H9 (cell line): ENCODE data around the gene ANO6. TPM values are rescaled to one million over a fixed set of nuclear protein-coding genes. Genes with fewer than 3 reads are reported as not detected.
A peak's percentile ranks its signal among the peaks of the same experiment; 100 is the strongest.

Experiments
- DNase-seq: peaks from one replicate; pipeline ENCODE4 v3.0.0-alpha.2; 2017
- H2AFZ ChIP-seq: one replicate; pipeline ENCODE4 v1.6.1; 2013; ENCODE audit warnings: mild to moderate bottlenecking, low read length, control low read depth, moderate library complexity
- H2AK5ac ChIP-seq: 2 replicates; pipeline ENCODE4 v1.6.1; 2013; ENCODE audit warnings: low read length, control low read depth, mixed read lengths; ENCODE audit not compliant: insufficient read length
- H2BK120ac ChIP-seq: one replicate; pipeline ENCODE4 v1.6.1; 2013; ENCODE audit warnings: low read depth, mild to moderate bottlenecking, low read length, control low read depth, inconsistent platforms; ENCODE audit not compliant: poor library complexity, severe bottlenecking
- H2BK12ac ChIP-seq: 2 replicates; pipeline ENCODE4 v1.6.1; 2013; ENCODE audit warnings: low read length, control low read depth, mixed read lengths, low read depth; ENCODE audit not compliant: insufficient read length
- H2BK15ac ChIP-seq: 2 replicates; pipeline ENCODE4 v1.6.1; 2013; ENCODE audit warnings: low read depth, low read length, control low read depth
- H2BK20ac ChIP-seq: one replicate; pipeline ENCODE4 v1.6.1; 2013; ENCODE audit warnings: low read depth, mild to moderate bottlenecking, low read length, control low read depth, inconsistent platforms; ENCODE audit not compliant: poor library complexity, severe bottlenecking
- H2BK5ac ChIP-seq: 2 replicates; pipeline ENCODE4 v1.6.1; 2013; ENCODE audit warnings: low read length, control low read depth, mixed read lengths; ENCODE audit not compliant: insufficient read length
- H3K14ac ChIP-seq: 2 replicates; pipeline ENCODE4 v1.6.1; 2013; ENCODE audit warnings: low read length, control low read depth; ENCODE audit not compliant: insufficient read depth
- H3K18ac ChIP-seq: 2 replicates; pipeline ENCODE4 v1.6.1; 2013; ENCODE audit warnings: low read depth, mild to moderate bottlenecking, mixed read lengths, low read length, control low read depth; ENCODE audit not compliant: insufficient read length
- H3K23ac ChIP-seq: 2 replicates; pipeline ENCODE4 v1.6.1; 2013; ENCODE audit warnings: low read length, control low read depth, mixed read lengths, low read depth; ENCODE audit not compliant: insufficient read length
- H3K23me2 ChIP-seq: 2 replicates; pipeline ENCODE4 v1.6.1; 2013; ENCODE audit warnings: low read depth, mild to moderate bottlenecking, mixed read lengths, low read length, control low read depth; ENCODE audit not compliant: insufficient read length, poor library complexity, severe bottlenecking
- H3K27ac ChIP-seq: 2 replicates; pipeline ENCODE4 v1.5.1; 2013; ENCODE audit warnings: low read length, control low read depth, mixed read lengths, low read depth; ENCODE audit not compliant: insufficient read length
- H3K27me3 ChIP-seq: 2 replicates; pipeline ENCODE4 v1.6.1; 2013; ENCODE audit warnings: low read length, control low read depth, inconsistent platforms; ENCODE audit not compliant: insufficient read depth
- H3K4ac ChIP-seq: 2 replicates; pipeline ENCODE4 v1.6.1; 2013; ENCODE audit warnings: low read depth, mild to moderate bottlenecking, control low read depth, inconsistent platforms, low read length, moderate library complexity
- H3K4me1 ChIP-seq: 2 replicates; pipeline ENCODE4 v1.6.1; 2013; ENCODE audit warnings: low read length, control low read depth, inconsistent platforms; ENCODE audit not compliant: insufficient read depth
- H3K4me2 ChIP-seq: 2 replicates; pipeline ENCODE4 v1.6.1; 2013; ENCODE audit warnings: low read length, control low read depth, mixed read lengths; ENCODE audit not compliant: insufficient read length, insufficient read depth
- H3K56ac ChIP-seq: 2 replicates; pipeline ENCODE4 v1.6.1; 2013; ENCODE audit warnings: low read depth, mild to moderate bottlenecking, mixed read lengths, low read length, control low read depth; ENCODE audit not compliant: insufficient read length
- H3K79me1 ChIP-seq: 2 replicates; pipeline ENCODE4 v1.6.1; 2013; ENCODE audit warnings: low read depth, mild to moderate bottlenecking, moderate library complexity, low read length, control low read depth, inconsistent platforms; ENCODE audit not compliant: insufficient read depth, poor library complexity, severe bottlenecking
- H3K79me2 ChIP-seq: 2 replicates; pipeline ENCODE4 v1.6.1; 2013; ENCODE audit warnings: low read length, control low read depth, inconsistent platforms; ENCODE audit not compliant: insufficient read depth
- H3K9ac ChIP-seq: 2 replicates; pipeline ENCODE4 v1.6.1; 2013; ENCODE audit warnings: low read length, control low read depth, mixed read lengths; ENCODE audit not compliant: insufficient read length; ENCODE audit errors: extremely low read depth
- H3K9me3 ChIP-seq: one replicate; pipeline ENCODE4 v1.6.1; 2013; ENCODE audit warnings: low read depth, low read length, inconsistent platforms; ENCODE audit not compliant: control insufficient read depth
- H3T11ph ChIP-seq: one replicate; pipeline ENCODE4 v1.6.1; 2013; ENCODE audit warnings: mild to moderate bottlenecking, low read length, control low read depth, inconsistent platforms
- H4K20me1 ChIP-seq: one replicate; pipeline ENCODE4 v1.6.1; 2013; ENCODE audit not compliant: control insufficient read depth, insufficient read length, insufficient read depth
- H4K5ac ChIP-seq: 2 replicates; pipeline ENCODE4 v1.6.1; 2013; ENCODE audit warnings: low read depth, mild to moderate bottlenecking, mixed read lengths, low read length, control low read depth; ENCODE audit not compliant: insufficient read length
- H4K8ac ChIP-seq: replicated peaks from 2 replicates; pipeline ENCODE4 v1.6.1; 2013; ENCODE audit warnings: low read length, control low read depth, mixed read lengths, low read depth; ENCODE audit not compliant: insufficient read length
- H4K91ac ChIP-seq: 2 replicates; pipeline ENCODE4 v1.6.1; 2013; ENCODE audit warnings: low read depth, mild to moderate bottlenecking, moderate library complexity, mixed read lengths, low read length, control low read depth; ENCODE audit not compliant: insufficient read length
- H3K27ac Mint-ChIP-seq, 3 experiments: 2 replicates in 2 of 3; 3 replicates in 1 of 3; pipeline ENCODE4 v1.8.0; 2020 to 2021; ENCODE audit warnings: mixed read lengths in 3 of 3, mild to moderate bottlenecking in 1 of 3, moderate library complexity in 1 of 3
- H3K27me3 Mint-ChIP-seq: 2 replicates; pipeline ENCODE4 v1.8.0; 2021; ENCODE audit warnings: low read depth, mild to moderate bottlenecking, moderate library complexity, mixed read lengths
- H3K36me3 Mint-ChIP-seq, 3 experiments: 2 replicates in 2 of 3; 3 replicates in 1 of 3; pipeline ENCODE4 v1.8.0; 2020 to 2021; ENCODE audit warnings: low read depth in 3 of 3, mixed read lengths in 3 of 3; ENCODE audit not compliant: insufficient read depth in 1 of 3
- H3K4me1 Mint-ChIP-seq, 2 experiments: 2 replicates each; pipeline ENCODE4 v1.8.0; 2020; ENCODE audit warnings: mixed read lengths in 2 of 2
- H3K4me3 Mint-ChIP-seq, 2 experiments: 2 replicates in 1 of 2; 3 replicates in 1 of 2; pipeline ENCODE4 v1.8.0; 2020 to 2021; ENCODE audit warnings: mild to moderate bottlenecking in 2 of 2, mixed read lengths in 2 of 2, moderate library complexity in 1 of 2
- H3K9me3 Mint-ChIP-seq, 2 experiments: 2 replicates in 1 of 2; 3 replicates in 1 of 2; pipeline ENCODE4 v1.8.0; 2020; ENCODE audit warnings: mild to moderate bottlenecking in 2 of 2, mixed read lengths in 2 of 2, moderate library complexity in 1 of 2
- CTCF ChIP-seq: fragments of 200-600 bp; sonication (generic); conservative IDR thresholded peaks from 3 replicates; pipeline ENCODE4 v1.8.0; 2021; ENCODE audit warnings: antibody characterized with exemption, mild to moderate bottlenecking
- WGBS: extraction: QIAGEN DNeasy Blood & Tissue Kit; methylation state at CpG from one replicate; pipeline ENCODE4 v1.1.7; 2013; ENCODE audit warnings: missing lambda C conversion rate, low lambda C conversion rate, mixed read lengths; ENCODE audit not compliant: insufficient read length; ENCODE audit errors: extremely low coverage; 5-methylcytosine and 5-hydroxymethylcytosine counted together
- total RNA-seq: library from RNA; stranded (reverse); gene quantifications from 2 replicates; pipeline ENCODE4 v1.2.1, GENCODE V29; 2021

Gene ANO6
- total RNA-seq, 1 experiment from 2014 or later, result 24.3 TPM

- H3K27ac ChIP-seq, result no peak overlapping the region
- Mint-ChIP-seq H3K27ac (0 out of 7 replicates have a peak overlapping the region, but pooled peaks of 2 of the 3 experiments have one; percentile 6 to 26), H3K9me3 (no peaks in the 10 kb centered on the region), H3K4me3 (no peak overlapping the region), H3K4me1 (peaks cover 3 to 14% of the 10 kb centered on the region in 2 experiments; a peak in 2 of 4 replicates), H3K36me3 (peaks cover 0 to 5% (median 0%) of the 10 kb centered on the region in 3 experiments; a peak in 2 of 7 replicates), H3K27me3 (no peaks in the 10 kb centered on the region)
- no peak overlapping the region for H2BK120ac ChIP-seq
- H2BK20ac ChIP-seq, result no peak overlapping the region
- no peak overlapping the region for H2BK15ac ChIP-seq
- peaks cover under 1% of the 10 kb centered on the region for H3K79me1 ChIP-seq
- H3K18ac ChIP-seq, result no peak overlapping the region
- no peak overlapping the region for H3K4me2 ChIP-seq
- no peak overlapping the region for H3K23ac ChIP-seq
- H2BK5ac ChIP-seq, result no peak overlapping the region
- H3K9ac ChIP-seq, result no peak overlapping the region
- H4K8ac ChIP-seq, result no peak overlapping the region
- H4K5ac ChIP-seq, result no peak overlapping the region
- no peak overlapping the region for H2AFZ ChIP-seq
- H2BK12ac ChIP-seq, result no peak overlapping the region
- no peak overlapping the region for H2AK5ac ChIP-seq
- H3T11ph ChIP-seq, result no peak overlapping the region
- H4K91ac ChIP-seq, result no peak overlapping the region
- H3K4me1 ChIP-seq, result no peaks in the 10 kb centered on the region; the same call in 1 of the 2 replicates
- H3K56ac ChIP-seq, result no peak overlapping the region
- H3K23me2 ChIP-seq, result no peaks in the 10 kb centered on the region
- no CpG with 5 or more reads among the region's 1 CpG for WGBS
- no peak overlapping the region for H3K14ac ChIP-seq
- H3K27me3 ChIP-seq, result no peaks in the 10 kb centered on the region
- no peak overlapping the region for H3K4ac ChIP-seq
- no peaks in the 10 kb centered on the region for H3K79me2 ChIP-seq
- no peaks in the 10 kb centered on the region for H4K20me1 ChIP-seq
- no peak for TF ChIP-seq CTCF
- no peaks in the 10 kb centered on the region for H3K9me3 ChIP-seq
- DNase-seq, result no peak
Measured at GRCh38 chr12:45334396-45334795, 118.5 kb downstream of the ANO6 start.
